Nephron (organoid): ENCODE measurements around the gene NDUFS7.

ENCODE experiments used
- H3K27ac Mint-ChIP-seq, 3 experiments: 2 replicates each; pipeline ENCODE4 v1.8.0; 2020; ENCODE audit warnings: mixed read lengths in 3 of 3, mild to moderate bottlenecking in 2 of 3, moderate library complexity in 1 of 3
- H3K27me3 Mint-ChIP-seq: 2 replicates; pipeline ENCODE4 v1.8.0; 2021; ENCODE audit warnings: low read depth, mild to moderate bottlenecking, moderate library complexity, mixed read lengths
- H3K36me3 Mint-ChIP-seq: 2 replicates; pipeline ENCODE4 v1.8.0; 2020; ENCODE audit warnings: low read depth, mixed read lengths
- H3K4me1 Mint-ChIP-seq: 2 replicates; pipeline ENCODE4 v1.8.0; 2020; ENCODE audit warnings: mixed read lengths
- H3K4me3 Mint-ChIP-seq, 3 experiments: 2 replicates each; pipeline ENCODE4 v1.8.0; 2020; ENCODE audit warnings: mild to moderate bottlenecking in 3 of 3, mixed read lengths in 3 of 3, moderate library complexity in 2 of 3
- H3K9me3 Mint-ChIP-seq: 2 replicates; pipeline ENCODE4 v1.8.0; 2020; ENCODE audit warnings: mixed read lengths
- CTCF ChIP-seq, 3 experiments: fragments of 200-600 bp; sonication (generic); IDR thresholded peaks; one replicate each; pipeline ENCODE4 v1.5.0; 2021; ENCODE audit warnings: antibody characterized with exemption in 3 of 3; ENCODE audit not compliant: unreplicated experiment in 3 of 3

The NDUFS7 gene

GRCh38 chr19:1396019-1396767 is 12.5 kb downstream of the NDUFS7 start:
- H3K27ac Mint-ChIP-seq = no peak overlapping the region
- peaks cover 8% of the 10 kb centered on the region for H3K36me3 Mint-ChIP-seq
- H3K4me3 Mint-ChIP-seq = no peak overlapping the region
- no peaks in the 10 kb centered on the region for H3K9me3 Mint-ChIP-seq
- H3K27me3 Mint-ChIP-seq = no peaks in the 10 kb centered on the region
- no peaks in the 10 kb centered on the region for H3K4me1 Mint-ChIP-seq
- TF ChIP-seq CTCF (IDR thresholded peaks at IDR 0.05; ENCODE audit: unreplicated experiment in 3 of 3) = no peak

- Mint-ChIP-seq H3K27me3 (no peaks in the 10 kb centered on the region), H3K36me3 (peaks cover 5% of the 10 kb centered on the region), H3K4me1 (no peaks in the 10 kb centered on the region), H3K4me3 (no peak overlapping the region), H3K27ac (no peak overlapping the region), H3K9me3 (no peaks in the 10 kb centered on the region)
- no peak for TF ChIP-seq CTCF (IDR thresholded peaks at IDR 0.05; ENCODE audit: unreplicated experiment in 3 of 3)
Observed at GRCh38 chr19:1396768-1397679, 13.3 kb downstream of the NDUFS7 start.

GRCh38 chr19:1397838-1398237 is 14.1 kb downstream of the NDUFS7 start:
- Mint-ChIP-seq H3K27me3 (no peaks in the 10 kb centered on the region), H3K36me3 (no peaks in the 10 kb centered on the region), H3K4me3 (peak overlapping the region in 1 of 3 experiments; percentile 21), H3K27ac (no peak overlapping the region), H3K9me3 (no peaks in the 10 kb centered on the region), H3K4me1 (peaks cover 4% of the 10 kb centered on the region)
- no peak for TF ChIP-seq CTCF (IDR thresholded peaks at IDR 0.05; ENCODE audit: unreplicated experiment in 3 of 3)

GRCh38 chr19:1399079-1399478 is 15.4 kb downstream of the NDUFS7 start:
- peaks cover 4% of the 10 kb centered on the region for H3K27me3 Mint-ChIP-seq
- H3K9me3 Mint-ChIP-seq = no peaks in the 10 kb centered on the region
- H3K4me3 Mint-ChIP-seq = peak overlapping the region in 2 of 3 experiments; percentile 60 to 78
- H3K36me3 Mint-ChIP-seq = no peaks in the 10 kb centered on the region
- peaks cover 10% of the 10 kb centered on the region for H3K4me1 Mint-ChIP-seq
- H3K27ac Mint-ChIP-seq = no peak overlapping the region
- no peak for TF ChIP-seq CTCF (IDR thresholded peaks at IDR 0.05; ENCODE audit: unreplicated experiment in 3 of 3)

GRCh38 chr19:1399745-1400144 is 16.0 kb downstream of the NDUFS7 start:
- no peak overlapping the region for H3K27ac Mint-ChIP-seq
- H3K27me3 Mint-ChIP-seq = peaks cover 4% of the 10 kb centered on the region

More at GRCh38 chr19:1399745-1400144, 16.0 kb downstream of the NDUFS7 start:
- TF ChIP-seq CTCF (IDR thresholded peaks at IDR 0.05; ENCODE audit: unreplicated experiment in 3 of 3) = no peak
- H3K4me1 Mint-ChIP-seq = peaks cover 10% of the 10 kb centered on the region
- H3K4me3 Mint-ChIP-seq = peak overlapping the region in 1 of 3 experiments; percentile 38
- H3K36me3 Mint-ChIP-seq = no peaks in the 10 kb centered on the region
- H3K9me3 Mint-ChIP-seq = no peaks in the 10 kb centered on the region
